Activated naive CD8-positive, alpha-beta T cell treated with anti-CD3 and anti-CD28 coated beads, Interleukin-2, amount 50 U/mL, for 24 hours (primary cell): ENCODE results near the gene RNU1-3.
"Not testable (repeated sequence)": the region's sequence is repeated elsewhere in the genome, so short reads cannot be mapped to it uniquely, and the experiment has no call there.

Source experiments
- ATAC-seq: fragments of 150-1000 bp; cut with Tn5 transposase; one replicate; pipeline ENCODE4 v1.10.0; 2021
- DNase-seq: peaks from one replicate; pipeline ENCODE4 v3.0.0; 2021
- H3K27ac Mint-ChIP-seq: one replicate; pipeline ENCODE4 v1.8.0; 2021; ENCODE audit warnings: mild to moderate bottlenecking, mixed read lengths
- H3K27me3 Mint-ChIP-seq: one replicate; pipeline ENCODE4 v1.8.0; 2021; ENCODE audit warnings: mixed read lengths
- H3K36me3 Mint-ChIP-seq: one replicate; pipeline ENCODE4 v1.8.0; 2021; ENCODE audit warnings: low read depth, mixed read lengths
- H3K4me1 Mint-ChIP-seq: one replicate; pipeline ENCODE4 v1.8.0; 2021; ENCODE audit warnings: mixed read lengths
- H3K4me3 Mint-ChIP-seq: one replicate; pipeline ENCODE4 v1.8.0; 2021; ENCODE audit warnings: mild to moderate bottlenecking, moderate library complexity, mixed read lengths
- H3K9me3 Mint-ChIP-seq: one replicate; pipeline ENCODE4 v1.8.0; 2021; ENCODE audit warnings: mixed read lengths

The RNU1-3 gene

GRCh38 chr1:16684738-16685337 is 18.1 kb upstream of the RNU1-3 start:
- H3K4me3 Mint-ChIP-seq, H3K27ac Mint-ChIP-seq, H3K36me3 Mint-ChIP-seq, DNase-seq, H3K4me1 Mint-ChIP-seq, ATAC-seq, H3K9me3 Mint-ChIP-seq: not testable (repeated sequence)
- H3K27me3 Mint-ChIP-seq, result peaks cover 18% of the 10 kb centered on the region

GRCh38 chr1:16684152-16684551 is 17.4 kb upstream of the RNU1-3 start:
- not testable (repeated sequence) for H3K4me3 Mint-ChIP-seq, DNase-seq, H3K4me1 Mint-ChIP-seq, H3K27ac Mint-ChIP-seq, H3K9me3 Mint-ChIP-seq, ATAC-seq, H3K36me3 Mint-ChIP-seq
- H3K27me3 Mint-ChIP-seq, result peaks cover 23% of the 10 kb centered on the region

- not testable (repeated sequence) for H3K27ac Mint-ChIP-seq
Observed at GRCh38 chr1:16682803-16683202, 16.1 kb upstream of the RNU1-3 start.

GRCh38 chr1:16680366-16680765 is 13.6 kb upstream of the RNU1-3 start:
- not testable (repeated sequence) for H3K27ac Mint-ChIP-seq, H3K4me3 Mint-ChIP-seq, H3K36me3 Mint-ChIP-seq, ATAC-seq, DNase-seq, H3K9me3 Mint-ChIP-seq
- H3K27me3 Mint-ChIP-seq, result peaks cover 36% of the 10 kb centered on the region
- peaks cover 27% of the 10 kb centered on the region for H3K4me1 Mint-ChIP-seq

More at GRCh38 chr1:16682803-16683202, 16.1 kb upstream of the RNU1-3 start:
- Mint-ChIP-seq H3K4me1 (peaks cover 14% of the 10 kb centered on the region), H3K27me3 (peaks cover 37% of the 10 kb centered on the region)
- not testable (repeated sequence) for H3K4me3 Mint-ChIP-seq, ATAC-seq, DNase-seq, H3K36me3 Mint-ChIP-seq, H3K9me3 Mint-ChIP-seq

- no peaks in the 10 kb centered on the region for H3K9me3 Mint-ChIP-seq
- H3K27ac Mint-ChIP-seq, result peak overlapping the region; percentile 96
- H3K4me3 Mint-ChIP-seq, result peak overlapping the region; percentile 75
- H3K36me3 Mint-ChIP-seq, result peaks cover 5% of the 10 kb centered on the region
- H3K4me1 Mint-ChIP-seq, result peaks cover 27% of the 10 kb centered on the region
- ATAC-seq (peak; percentile 100), DNase-seq (peak; percentile 72)
- H3K27me3 Mint-ChIP-seq, result peaks cover 32% of the 10 kb centered on the region
Observed at GRCh38 chr1:16677552-16678431, 11.0 kb upstream of the RNU1-3 start.

GRCh38 chr1:16676661-16677523 is 10.1 kb upstream of the RNU1-3 start:
- ATAC-seq, result peak; percentile 18
- H3K4me1 Mint-ChIP-seq, result peaks cover 27% of the 10 kb centered on the region
- H3K27ac Mint-ChIP-seq, result peak overlapping the region; percentile 29
- H3K27me3 Mint-ChIP-seq, result peaks cover 31% of the 10 kb centered on the region
- H3K36me3 Mint-ChIP-seq, DNase-seq, H3K4me3 Mint-ChIP-seq, H3K9me3 Mint-ChIP-seq: not testable (repeated sequence)

- peaks cover 26% of the 10 kb centered on the region for H3K27me3 Mint-ChIP-seq
- H3K4me3 Mint-ChIP-seq, H3K36me3 Mint-ChIP-seq, H3K27ac Mint-ChIP-seq, ATAC-seq, DNase-seq, H3K9me3 Mint-ChIP-seq: not testable (repeated sequence)
- H3K4me1 Mint-ChIP-seq, result peaks cover 27% of the 10 kb centered on the region
Observed at GRCh38 chr1:16675118-16675510, 8.4 kb upstream of the RNU1-3 start.

- not testable (repeated sequence) for H3K9me3 Mint-ChIP-seq, ATAC-seq, DNase-seq, H3K36me3 Mint-ChIP-seq, H3K4me3 Mint-ChIP-seq, H3K27ac Mint-ChIP-seq
- Mint-ChIP-seq H3K27me3 (peaks cover 18% of the 10 kb centered on the region), H3K4me1 (peaks cover 27% of the 10 kb centered on the region)
Observed at GRCh38 chr1:16673976-16674375, 7.2 kb upstream of the RNU1-3 start.

GRCh38 chr1:16665836-16666235 is 912 bp downstream of the RNU1-3 start:
- H3K9me3 Mint-ChIP-seq, H3K27me3 Mint-ChIP-seq, ATAC-seq, H3K36me3 Mint-ChIP-seq, H3K27ac Mint-ChIP-seq, H3K4me1 Mint-ChIP-seq, H3K4me3 Mint-ChIP-seq, DNase-seq: not testable (repeated sequence)

- H3K36me3 Mint-ChIP-seq, H3K4me1 Mint-ChIP-seq, H3K9me3 Mint-ChIP-seq, H3K27ac Mint-ChIP-seq, DNase-seq, H3K4me3 Mint-ChIP-seq, ATAC-seq, H3K27me3 Mint-ChIP-seq: not testable (repeated sequence)
Observed at GRCh38 chr1:16658234-16658633, 8.5 kb downstream of the RNU1-3 start.

GRCh38 chr1:16656981-16657683 is 9.6 kb downstream of the RNU1-3 start:
- not testable (repeated sequence) for H3K9me3 Mint-ChIP-seq, DNase-seq, H3K4me1 Mint-ChIP-seq, H3K27me3 Mint-ChIP-seq, H3K4me3 Mint-ChIP-seq, ATAC-seq, H3K36me3 Mint-ChIP-seq, H3K27ac Mint-ChIP-seq

GRCh38 chr1:16656574-16656973 is 10.2 kb downstream of the RNU1-3 start:
- not testable (repeated sequence) for H3K27me3 Mint-ChIP-seq, DNase-seq, H3K9me3 Mint-ChIP-seq, H3K4me1 Mint-ChIP-seq, H3K27ac Mint-ChIP-seq, H3K4me3 Mint-ChIP-seq, H3K36me3 Mint-ChIP-seq
- peak; percentile 80 for ATAC-seq

- H3K27ac Mint-ChIP-seq, H3K4me3 Mint-ChIP-seq, H3K36me3 Mint-ChIP-seq, H3K4me1 Mint-ChIP-seq, H3K9me3 Mint-ChIP-seq, ATAC-seq, DNase-seq, H3K27me3 Mint-ChIP-seq: not testable (repeated sequence)
Observed at GRCh38 chr1:16651560-16651959, 15.2 kb downstream of the RNU1-3 start.

GRCh38 chr1:16649960-16650359 is 16.8 kb downstream of the RNU1-3 start:
- DNase-seq, H3K4me1 Mint-ChIP-seq, ATAC-seq, H3K27ac Mint-ChIP-seq, H3K27me3 Mint-ChIP-seq, H3K9me3 Mint-ChIP-seq, H3K4me3 Mint-ChIP-seq, H3K36me3 Mint-ChIP-seq: not testable (repeated sequence)
